ENCODE results near the gene NFKBIE. TPM values are rescaled to one million over a fixed set of nuclear protein-coding genes. Genes with fewer than 3 reads are reported as not detected.

NFKBIE gene
- total and polyA plus RNA-seq, 2 experiments from 2014 or later: 14.6 to 25.9 TPM

- ATAC-seq (no peak), DNase-seq (ENCODE audit: low spot score) (no peak)
- Mint-ChIP-seq H3K36me3 (ENCODE audit: low read depth) (peaks cover 68% of the 10 kb centered on the region), H3K4me1 (peaks cover 9% of the 10 kb centered on the region; the same call in 2 of the 3 replicates), H3K27me3 (ENCODE audit: insufficient read depth, low read depth, poor library complexity) (peaks cover 15% of the 10 kb centered on the region), H3K27ac (no peak overlapping the region), H3K9me3 (no peaks in the 10 kb centered on the region; the same call in 2 of the 3 replicates), H3K4me3 (no peak overlapping the region)
- Histone ChIP-seq H3K79me2 (replicated peaks; ENCODE audit: insufficient read depth) (peaks cover 10% of the 10 kb centered on the region), H3F3A (replicated peaks; ENCODE audit: low read depth) (0 out of 2 replicates have a peak, but pooled peaks cover 4% of the 10 kb centered on the region), H4K20me1 (replicated peaks; ENCODE audit: insufficient read depth) (no peaks in the 10 kb centered on the region), H3K4me3 (no peak overlapping the region), H3K4me2 (no peak overlapping the region), H3K4me1 (ENCODE audit: insufficient read depth) (peaks cover 6% of the 10 kb centered on the region; the same call in 1 of the 2 replicates), H3K36me3 (ENCODE audit: insufficient read depth) (peaks cover 16% of the 10 kb centered on the region), H3K9me2 (ENCODE audit: insufficient read depth) (no peaks in the 10 kb centered on the region), H2AFZ (no peak overlapping the region), H3K27me3 (ENCODE audit: insufficient read depth) (no peaks in the 10 kb centered on the region), H3K27ac (ENCODE audit: low read depth) (no peak overlapping the region)
- TF ChIP-seq ZNF462 (CRISPR knock-in tag; IDR thresholded peaks at IDR 0.05) (no peak), EZH2phosphoT487 (IDR thresholded peaks at IDR 0.05; ENCODE audit: unreplicated experiment) (no peak), NANOG (IDR thresholded peaks at IDR 0.05; ENCODE audit: borderline replicate concordance) (no peak), CREB1 (CRISPR knock-in tag; IDR thresholded peaks at IDR 0.05; ENCODE audit: low read depth) (no peak), ZNF331 (CRISPR knock-in tag; IDR thresholded peaks at IDR 0.05; ENCODE audit: low read depth) (no peak), ZNF114 (CRISPR knock-in tag; IDR thresholded peaks at IDR 0.05) (no peak), POLR2AphosphoS5 (IDR thresholded peaks at IDR 0.05; ENCODE audit: low read depth) (no peak)
Observed at GRCh38 chr6:44309092-44309491, 43.7 kb upstream of the NFKBIE start.

DNA sequence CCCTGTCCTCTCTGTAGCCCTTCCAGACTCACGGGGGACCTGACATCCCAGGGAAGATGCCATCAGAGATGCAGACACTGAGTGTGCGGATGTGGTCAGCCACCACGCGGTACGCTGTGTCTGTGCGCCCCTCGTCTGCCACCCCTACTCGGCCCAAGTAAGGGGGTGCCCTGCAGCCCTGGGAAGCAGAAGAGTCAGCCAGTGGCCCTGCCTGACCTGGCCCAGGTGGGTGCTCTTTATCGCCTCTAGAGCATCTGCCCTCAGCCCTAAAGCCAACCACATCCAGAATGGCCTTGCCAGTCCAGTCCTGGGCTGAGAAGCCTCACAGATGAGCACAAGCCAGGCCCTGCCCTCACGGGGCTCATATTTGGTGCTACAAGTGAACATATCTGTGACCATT lies 41.9 kb upstream of the NFKBIE start:
- Mint-ChIP-seq H3K4me3 (no peak overlapping the region), H3K9me3 (no peaks in the 10 kb centered on the region; the same call in 2 of the 3 replicates), H3K27ac (no peak overlapping the region), H3K36me3 (ENCODE audit: low read depth) (peaks cover 82% of the 10 kb centered on the region), H3K27me3 (ENCODE audit: insufficient read depth, low read depth, poor library complexity) (peaks cover 10% of the 10 kb centered on the region), H3K4me1 (peaks cover 7% of the 10 kb centered on the region; the same call in 2 of the 3 replicates)
- H4K20me1 ChIP-seq (replicated peaks; ENCODE audit: insufficient read depth): no peaks in the 10 kb centered on the region
- peaks cover 3% of the 10 kb centered on the region; the same call in 1 of the 2 replicates for H3K4me1 ChIP-seq (ENCODE audit: insufficient read depth)
- no peak overlapping the region for H2AFZ ChIP-seq
- peaks cover 19% of the 10 kb centered on the region for H3K36me3 ChIP-seq (ENCODE audit: insufficient read depth)
- DNase-seq (ENCODE audit: low spot score): no peak
- no peak overlapping the region for H3K4me3 ChIP-seq
- peaks cover 6% of the 10 kb centered on the region for H3K79me2 ChIP-seq (replicated peaks; ENCODE audit: insufficient read depth)
- H3F3A ChIP-seq (replicated peaks; ENCODE audit: low read depth): no peaks in the 10 kb centered on the region
- no peak overlapping the region for H3K4me2 ChIP-seq
- H3K9me2 ChIP-seq (ENCODE audit: insufficient read depth): no peaks in the 10 kb centered on the region
- H3K27me3 ChIP-seq (ENCODE audit: insufficient read depth): no peaks in the 10 kb centered on the region
- H3K27ac ChIP-seq (ENCODE audit: low read depth): no peak overlapping the region
- no peak for ATAC-seq
- TF ChIP-seq ZNF331 (CRISPR knock-in tag; IDR thresholded peaks at IDR 0.05; ENCODE audit: low read depth): no peak
- no peak for TF ChIP-seq EZH2 (IDR thresholded peaks at IDR 0.05; ENCODE audit: low read depth, unreplicated experiment)
- TF ChIP-seq NANOG (IDR thresholded peaks at IDR 0.05; ENCODE audit: borderline replicate concordance): no peak
- no peak for TF ChIP-seq JUNB (IDR thresholded peaks at IDR 0.05; ENCODE audit: unreplicated experiment)
- TF ChIP-seq, protein P1, sequence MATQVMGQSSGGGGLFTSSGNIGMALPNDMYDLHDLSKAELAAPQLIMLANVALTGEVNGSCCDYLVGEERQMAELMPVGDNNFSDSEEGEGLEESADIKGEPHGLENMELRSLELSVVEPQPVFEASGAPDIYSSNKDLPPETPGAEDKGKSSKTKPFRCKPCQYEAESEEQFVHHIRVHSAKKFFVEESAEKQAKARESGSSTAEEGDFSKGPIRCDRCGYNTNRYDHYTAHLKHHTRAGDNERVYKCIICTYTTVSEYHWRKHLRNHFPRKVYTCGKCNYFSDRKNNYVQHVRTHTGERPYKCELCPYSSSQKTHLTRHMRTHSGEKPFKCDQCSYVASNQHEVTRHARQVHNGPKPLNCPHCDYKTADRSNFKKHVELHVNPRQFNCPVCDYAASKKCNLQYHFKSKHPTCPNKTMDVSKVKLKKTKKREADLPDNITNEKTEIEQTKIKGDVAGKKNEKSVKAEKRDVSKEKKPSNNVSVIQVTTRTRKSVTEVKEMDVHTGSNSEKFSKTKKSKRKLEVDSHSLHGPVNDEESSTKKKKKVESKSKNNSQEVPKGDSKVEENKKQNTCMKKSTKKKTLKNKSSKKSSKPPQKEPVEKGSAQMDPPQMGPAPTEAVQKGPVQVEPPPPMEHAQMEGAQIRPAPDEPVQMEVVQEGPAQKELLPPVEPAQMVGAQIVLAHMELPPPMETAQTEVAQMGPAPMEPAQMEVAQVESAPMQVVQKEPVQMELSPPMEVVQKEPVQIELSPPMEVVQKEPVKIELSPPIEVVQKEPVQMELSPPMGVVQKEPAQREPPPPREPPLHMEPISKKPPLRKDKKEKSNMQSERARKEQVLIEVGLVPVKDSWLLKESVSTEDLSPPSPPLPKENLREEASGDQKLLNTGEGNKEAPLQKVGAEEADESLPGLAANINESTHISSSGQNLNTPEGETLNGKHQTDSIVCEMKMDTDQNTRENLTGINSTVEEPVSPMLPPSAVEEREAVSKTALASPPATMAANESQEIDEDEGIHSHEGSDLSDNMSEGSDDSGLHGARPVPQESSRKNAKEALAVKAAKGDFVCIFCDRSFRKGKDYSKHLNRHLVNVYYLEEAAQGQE (IDR thresholded peaks at IDR 0.05; ENCODE audit: unreplicated experiment): no peak

Measured in GM23338 (cell line).